HG02938 (cell line): ENCODE data around the gene TFF2.

Experiments used
- ATAC-seq: cut with Tn5 transposase; IDR thresholded peaks from one replicate; pipeline ENCODE4 v1.9.1; 2021; ENCODE audit warnings: mild to moderate bottlenecking, moderate library complexity; ENCODE audit not compliant: unreplicated experiment

TFF2 gene

DNA sequence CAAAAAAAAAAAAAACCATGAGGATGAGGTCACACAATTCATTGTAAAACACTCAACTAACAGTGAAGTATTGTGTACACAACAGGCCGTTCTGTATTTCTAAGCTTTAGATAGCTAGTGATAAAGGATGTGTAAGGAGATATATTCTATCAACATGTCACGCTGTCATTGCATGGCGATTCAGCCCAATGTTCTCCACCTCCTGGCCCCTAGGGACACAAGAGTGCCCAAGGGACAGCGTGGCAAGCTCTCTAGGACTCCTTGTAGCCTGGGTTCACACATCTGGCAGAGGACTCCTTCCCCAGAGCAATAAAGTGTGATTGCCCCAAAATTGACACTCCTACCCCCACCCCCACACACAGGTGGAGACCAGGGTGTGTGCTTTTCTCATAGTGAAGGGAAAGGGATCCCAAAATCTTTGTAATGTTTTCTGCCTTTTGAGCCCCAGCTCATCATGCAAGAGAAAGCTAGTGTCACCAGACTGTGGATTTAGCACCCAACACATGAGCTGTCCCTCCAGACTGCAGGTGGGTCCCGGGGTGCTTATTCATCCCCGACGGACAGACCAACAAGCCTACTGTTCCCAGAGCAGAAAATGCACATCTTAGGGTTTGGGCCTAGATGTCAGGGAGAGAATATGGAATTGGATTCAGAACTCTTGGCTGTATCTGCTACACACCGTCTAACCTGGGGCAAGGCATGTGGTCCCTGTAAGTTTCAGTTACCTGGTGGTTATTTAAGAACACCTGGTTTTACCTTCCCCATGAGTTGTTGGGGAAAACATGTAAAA, 33.6 kb upstream of the TFF2 start:
- ATAC-seq, result no peak

- no peak for ATAC-seq
Observed at GRCh38 chr21:42383331-42383730, 32.5 kb upstream of the TFF2 start.

DNA sequence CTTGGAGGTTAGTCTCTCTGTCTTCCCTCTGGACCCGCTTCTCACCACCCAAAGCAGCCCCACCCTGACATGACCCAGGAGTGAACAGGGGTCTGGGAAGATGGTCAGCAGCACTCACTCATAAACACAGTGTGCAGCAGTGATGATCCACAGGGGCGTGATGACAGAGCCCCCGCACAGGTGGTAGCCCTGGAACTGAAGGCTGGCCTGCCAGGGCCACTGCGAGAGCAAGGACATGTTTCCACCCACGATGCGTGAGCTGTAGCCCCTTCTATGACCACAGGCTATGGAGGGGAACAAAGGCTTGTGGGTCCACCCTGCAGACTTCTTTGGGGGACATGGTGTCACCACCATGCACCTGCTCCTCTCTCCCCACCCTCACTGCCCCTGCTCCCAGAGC, 32.1 kb upstream of the TFF2 start:
- ATAC-seq, result no peak

DNA sequence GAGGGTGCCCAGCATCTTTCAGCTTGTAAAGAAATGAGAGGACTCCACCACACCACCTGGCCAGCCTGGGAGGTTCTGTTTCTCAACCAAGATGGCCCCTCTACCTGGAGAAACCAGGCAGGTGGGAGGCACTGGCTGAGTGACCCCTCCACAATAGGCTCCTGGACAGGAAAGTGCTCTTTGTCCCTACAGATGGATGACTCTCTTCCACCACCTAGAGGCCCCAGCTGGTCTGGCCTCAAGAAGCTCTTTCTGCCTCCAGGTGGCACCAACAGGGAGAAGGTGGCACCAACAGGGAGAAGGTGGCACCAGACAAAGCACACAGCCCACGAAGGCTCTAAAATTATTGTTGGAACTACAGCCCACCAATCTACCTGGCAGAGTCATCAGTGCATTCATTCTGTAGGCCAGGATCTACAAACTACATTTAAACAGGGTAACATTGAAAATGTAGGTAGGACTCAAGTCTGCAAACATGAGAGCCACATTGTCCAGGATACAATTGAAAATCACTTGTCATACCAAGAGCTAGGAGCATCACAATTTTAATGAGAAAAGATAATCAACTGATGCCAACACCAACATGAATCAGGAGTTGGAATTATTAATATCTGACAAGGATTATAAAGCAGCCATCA, 30.7 kb upstream of the TFF2 start:
- no peak for ATAC-seq

DNA sequence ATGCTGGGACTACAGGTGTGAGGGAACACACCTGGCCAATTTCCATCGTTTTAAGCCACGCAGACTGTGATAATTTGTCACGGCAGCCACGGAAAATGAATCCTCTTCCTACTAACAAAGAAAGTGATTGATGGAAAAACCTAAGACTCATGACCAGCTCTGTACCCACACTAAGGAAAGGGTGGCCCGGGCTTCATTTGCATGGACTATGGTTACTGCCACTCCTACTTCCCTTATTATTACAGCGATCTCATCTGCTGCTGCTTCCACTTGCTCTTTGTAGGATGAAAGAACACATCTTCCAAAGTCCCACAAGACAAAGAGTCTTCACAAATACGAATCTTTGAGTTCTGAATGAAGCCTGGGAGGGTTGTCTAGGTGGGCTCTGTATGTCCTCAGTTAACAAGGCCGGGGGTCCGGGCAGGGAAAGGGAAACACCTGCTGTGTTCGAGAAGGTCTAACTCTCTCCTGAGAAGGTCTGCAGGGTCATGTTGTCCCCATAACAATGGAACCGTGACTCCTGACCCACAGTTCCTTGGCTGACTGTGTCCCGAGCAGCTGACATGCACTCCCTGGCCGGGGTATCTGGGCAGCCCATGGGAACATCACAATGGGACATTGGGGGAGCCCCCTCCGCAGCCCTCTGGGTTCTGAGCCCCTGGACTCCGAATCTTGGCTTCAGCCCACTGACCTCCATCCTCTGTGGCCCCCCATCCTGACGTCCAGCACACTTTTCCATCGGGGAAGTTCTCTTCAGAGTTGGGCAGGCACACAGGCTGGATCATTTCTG, 28.8 kb upstream of the TFF2 start:
- ATAC-seq, result no peak

DNA sequence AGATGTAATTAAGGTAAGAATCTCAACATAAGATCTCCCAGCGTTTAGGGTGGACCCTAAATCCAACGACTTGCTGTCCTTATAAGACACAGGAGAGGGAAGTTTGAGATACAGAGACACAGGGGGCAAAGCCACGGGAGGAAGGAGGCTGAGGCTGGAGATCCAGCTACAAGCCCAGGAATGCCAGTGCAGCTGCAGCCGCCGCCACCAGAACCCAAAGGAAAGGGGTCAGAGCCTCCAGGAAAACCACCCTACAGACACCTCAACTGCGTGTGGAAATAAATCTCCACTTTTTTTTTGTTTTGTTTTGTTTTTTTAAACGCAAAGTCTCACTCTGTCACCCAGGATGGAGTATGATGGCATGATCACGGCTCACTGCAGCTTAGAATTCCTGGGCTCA, 27.6 kb upstream of the TFF2 start:
- no peak for ATAC-seq

- no peak for ATAC-seq
Observed at GRCh38 chr21:42377951-42378340, 27.2 kb upstream of the TFF2 start.

GRCh38 chr21:42377211-42377950, 26.6 kb upstream of the TFF2 start:
- no peak for ATAC-seq

DNA sequence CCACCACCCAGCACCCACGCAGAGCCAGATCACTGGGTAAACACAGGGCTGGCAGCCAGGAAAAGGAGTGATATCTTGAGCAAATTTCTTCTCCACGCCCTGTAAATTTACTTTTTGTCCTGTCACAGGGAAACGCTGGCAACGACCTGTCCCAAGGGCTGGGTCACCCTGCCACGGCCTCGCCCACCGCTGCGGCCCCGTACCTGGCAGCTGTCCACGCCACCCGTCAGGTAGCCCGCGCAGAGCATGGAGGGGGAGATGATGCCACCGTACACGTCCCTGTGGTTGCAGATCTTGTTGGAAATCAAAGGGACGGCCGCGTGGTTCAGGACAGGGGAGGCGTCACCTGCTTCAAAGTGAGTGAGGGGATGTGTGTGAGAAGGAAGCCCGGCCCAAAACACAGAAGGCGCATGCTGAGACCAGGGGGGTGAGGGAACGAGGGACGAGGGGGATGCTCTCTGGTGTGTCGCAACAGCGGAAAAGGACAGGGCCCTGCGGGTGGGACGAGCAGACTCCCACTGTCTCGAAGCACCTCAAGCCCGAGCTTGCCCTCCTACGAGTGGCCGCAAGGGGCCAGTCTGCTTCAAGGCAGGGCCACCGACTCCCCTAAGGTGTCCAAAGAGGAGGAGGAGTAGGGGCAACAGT, 25.7 kb upstream of the TFF2 start:
- ATAC-seq, result no peak

DNA sequence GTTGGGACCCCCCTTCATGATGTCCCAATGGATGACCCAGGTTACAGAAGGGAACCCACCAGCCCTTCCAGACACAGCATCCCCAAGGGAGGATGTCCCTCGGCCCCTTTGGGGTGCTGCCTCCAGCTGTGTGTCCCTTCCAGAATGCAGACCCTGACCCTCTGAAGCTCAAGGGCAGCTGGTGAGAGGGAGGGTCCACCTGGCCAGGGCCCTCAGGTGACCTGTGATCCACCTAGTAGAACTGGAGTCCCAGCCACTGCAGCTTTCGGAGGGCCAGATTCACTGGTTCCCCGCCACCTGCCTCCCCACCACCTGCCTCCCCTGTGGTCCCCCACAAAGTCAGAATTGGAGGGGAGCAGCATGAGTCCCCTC, 25.2 kb upstream of the TFF2 start:
- ATAC-seq, result no peak

DNA sequence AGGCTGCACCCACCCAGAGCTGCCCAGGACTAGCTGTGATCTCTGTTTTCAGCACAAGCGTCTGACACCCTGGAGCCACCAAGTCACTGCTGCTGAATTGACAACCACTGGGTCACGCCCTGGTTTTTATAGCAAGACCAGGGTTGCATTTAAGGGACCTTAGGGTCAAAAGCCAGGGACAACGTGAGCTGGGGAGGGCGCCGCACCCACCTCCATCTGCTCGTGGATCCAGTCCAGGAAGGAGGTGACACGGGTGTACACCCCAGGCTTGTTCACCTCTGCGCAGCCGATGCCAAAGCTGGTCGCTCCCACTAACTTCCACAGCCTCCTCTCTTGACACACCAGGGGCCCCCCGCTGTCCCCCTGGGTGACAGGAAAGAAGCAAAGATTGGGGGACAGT, 24.7 kb upstream of the TFF2 start:
- no peak for ATAC-seq

GRCh38 chr21:42374864-42375499, 24.2 kb upstream of the TFF2 start:
- ATAC-seq, result no peak

DNA sequence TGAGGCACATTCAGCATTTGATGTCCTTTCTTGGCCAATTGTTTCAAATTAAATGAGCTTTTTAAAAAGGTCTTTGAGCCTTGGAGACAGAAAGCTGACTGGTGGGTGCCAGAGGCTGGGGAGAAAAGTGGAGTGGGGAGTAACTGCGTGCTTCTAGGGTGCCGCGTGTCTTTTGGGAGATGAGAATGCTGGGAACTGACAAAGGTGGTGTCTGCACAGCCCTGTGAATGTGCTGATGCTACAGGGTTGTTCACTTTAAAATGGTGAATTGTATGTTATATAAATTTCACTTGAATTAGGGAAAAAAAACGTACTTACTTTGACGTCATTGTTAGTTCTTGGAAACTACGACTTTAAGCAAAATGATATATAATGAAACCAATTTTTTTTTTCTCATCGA, 23.7 kb upstream of the TFF2 start:
- no peak for ATAC-seq

DNA sequence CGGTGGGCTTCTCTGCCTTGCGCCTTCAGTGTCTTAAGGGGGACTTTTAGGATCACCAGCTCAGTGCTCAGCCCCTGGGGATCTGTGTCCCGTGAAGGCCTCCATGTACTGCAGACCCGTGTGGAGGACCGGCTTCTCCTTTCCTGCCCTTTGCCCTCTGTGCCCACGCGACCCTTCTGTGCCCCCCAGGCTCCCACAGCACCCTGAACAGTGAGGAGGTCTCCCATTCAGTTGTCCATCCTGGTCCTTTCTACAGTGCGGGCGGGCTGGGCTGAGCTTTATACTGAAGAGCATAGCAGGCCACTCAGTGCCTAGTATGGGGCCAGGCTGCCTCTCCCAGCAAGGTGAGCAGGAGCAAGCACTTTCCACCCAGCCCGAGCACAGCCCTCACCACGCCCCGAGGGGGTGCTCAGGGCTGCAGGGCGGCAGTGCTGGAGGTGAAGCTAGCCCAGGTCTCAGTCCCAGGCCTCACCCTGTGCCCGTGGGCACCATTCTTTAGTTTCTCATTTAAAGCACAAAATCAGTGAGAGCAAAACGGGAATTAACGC, 23.2 kb upstream of the TFF2 start:
- ATAC-seq, result no peak

DNA sequence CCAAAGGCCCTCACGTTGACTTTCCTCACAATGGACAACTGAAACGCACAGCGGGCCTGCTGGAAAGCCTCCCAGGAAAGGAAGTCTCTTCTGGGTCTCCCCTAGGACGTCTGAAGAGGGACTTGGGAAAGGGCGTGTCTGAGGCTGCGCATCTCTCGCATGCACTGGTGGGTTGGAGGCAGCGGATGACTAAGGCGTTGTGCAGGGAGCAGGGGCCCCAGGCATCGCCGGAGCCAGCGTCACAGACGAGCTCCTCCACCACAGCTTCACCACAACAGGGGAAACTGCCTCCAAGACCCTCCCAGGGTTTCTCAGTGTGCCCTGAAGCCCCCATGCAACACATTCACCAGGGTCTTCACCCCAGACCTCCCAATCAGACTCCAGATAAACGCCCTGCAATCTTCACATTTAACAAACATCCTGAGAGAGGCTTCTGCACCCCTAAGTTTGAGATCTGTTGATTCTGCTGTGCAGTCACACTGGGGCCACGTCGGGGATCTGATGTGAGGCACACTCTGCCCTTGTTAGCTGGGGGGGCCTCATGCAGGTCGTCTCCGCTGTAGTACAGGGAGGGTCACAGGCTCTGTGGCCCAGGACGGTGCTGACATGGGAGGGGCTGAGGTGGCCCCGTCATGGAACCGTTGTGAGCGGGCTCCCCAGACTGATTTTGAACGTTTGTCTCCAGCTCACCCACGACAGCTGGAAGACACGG, 22.6 kb upstream of the TFF2 start:
- no peak for ATAC-seq

DNA sequence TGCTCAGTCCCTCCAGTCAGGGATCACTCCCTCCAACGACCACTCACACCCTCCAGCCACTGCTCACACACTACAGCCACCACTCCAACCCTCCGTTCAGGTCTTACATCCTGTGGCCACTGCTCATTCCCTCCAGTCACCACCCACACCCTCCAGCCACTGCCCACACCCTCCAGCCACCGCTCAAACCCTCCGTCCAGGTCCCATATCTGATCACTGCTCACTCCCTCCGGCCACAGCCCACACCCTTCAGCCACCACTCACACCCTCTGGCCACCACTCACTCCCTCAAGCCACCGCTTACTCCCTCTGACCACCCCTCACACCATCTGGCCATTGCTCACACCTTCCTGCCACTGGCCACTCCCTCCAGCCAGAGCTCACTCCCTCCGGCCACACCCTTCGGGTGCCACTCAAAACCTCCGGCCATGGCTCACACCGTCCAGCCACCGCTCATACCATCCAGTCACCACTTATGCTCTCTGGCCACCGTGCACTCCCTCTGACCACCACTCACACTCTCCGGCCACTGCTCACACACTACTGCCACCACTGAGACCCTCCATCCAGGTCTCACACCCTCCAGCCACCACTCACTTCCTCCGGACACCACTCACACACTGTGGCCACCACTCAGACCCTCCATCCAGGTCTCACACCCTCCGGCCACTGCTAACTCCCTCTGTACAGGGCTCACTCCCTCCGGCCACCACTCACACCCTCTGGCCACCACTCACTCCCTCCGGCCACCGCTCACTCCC, 20.3 kb upstream of the TFF2 start:
- ATAC-seq, result no peak

DNA sequence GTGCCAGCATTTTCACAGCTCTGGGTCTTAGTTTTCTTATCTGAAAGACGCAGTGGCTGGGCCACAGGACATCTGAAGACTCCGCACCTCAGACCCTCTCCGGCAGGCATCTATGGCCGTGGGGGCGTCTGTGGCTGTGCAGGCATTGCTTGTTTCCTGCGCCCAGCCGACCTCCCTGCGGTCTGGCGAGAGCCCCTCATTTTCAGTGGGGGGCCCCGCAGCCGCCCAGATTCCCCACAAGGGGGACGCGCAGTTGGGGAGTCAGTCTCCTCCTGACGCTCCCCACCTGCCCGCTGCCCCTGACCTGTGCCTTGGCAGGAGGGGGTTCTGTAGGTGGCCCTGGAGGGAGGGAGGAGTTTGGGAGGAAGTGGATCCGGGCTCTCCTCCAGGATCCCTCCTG, 19.0 kb upstream of the TFF2 start:
- ATAC-seq, result no peak

DNA sequence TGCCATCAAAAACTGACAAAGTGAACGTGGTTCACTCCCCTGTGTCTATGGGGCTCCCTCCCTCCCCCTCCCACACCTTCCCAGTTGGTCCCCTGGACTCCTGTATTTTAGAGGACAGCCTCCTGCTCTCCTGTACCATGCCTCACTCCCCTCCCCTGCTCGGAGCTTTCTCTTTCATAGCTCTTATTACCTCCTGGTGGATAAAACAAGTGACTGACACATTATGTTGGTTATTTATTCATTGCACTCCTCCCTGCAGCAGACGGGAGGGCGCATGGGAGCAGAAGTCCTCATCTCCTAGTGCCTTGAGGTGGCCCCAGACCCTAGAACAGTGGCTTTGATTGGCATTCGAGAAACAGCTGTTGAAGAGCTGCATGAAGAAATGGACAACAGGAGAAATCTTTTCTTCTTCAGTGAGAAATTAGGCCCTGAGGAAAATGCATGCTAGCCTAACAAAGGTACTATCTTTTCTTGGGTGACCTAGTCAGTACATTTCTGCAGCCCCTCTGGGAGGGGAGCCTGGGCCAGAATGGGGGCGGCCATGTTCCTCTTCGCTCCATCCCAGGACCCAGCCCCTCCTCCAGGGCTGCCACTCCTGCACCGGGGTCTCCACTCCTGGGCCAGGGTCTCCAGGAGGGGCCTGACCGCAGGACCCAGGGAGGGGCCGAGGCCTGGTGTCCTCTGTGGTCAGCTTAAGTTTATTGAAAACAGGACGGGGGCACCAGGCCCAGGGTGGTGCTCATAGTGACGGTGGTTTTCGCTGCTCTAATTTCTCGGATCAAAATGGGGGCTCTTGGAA, 16.8 kb upstream of the TFF2 start:
- ATAC-seq, result no peak
